Body of pancreas (tissue), 4 donors: ENCODE measurements around the gene C10orf90. TPM values are rescaled to one million over a fixed set of nuclear protein-coding genes. Genes with fewer than 3 reads are reported as not detected.

ENCODE experiments used
- ATAC-seq: fragments of 150-250 bp; one replicate; pipeline ENCODE4 v1.9.1; 2016
- DNase-seq, 4 donors: peaks; one replicate each; pipeline ENCODE4 v3.0.0-alpha.2; 2019
- H3K27ac ChIP-seq, 4 donors: fragments of 200-600 bp; sonication (generic); 1 replicate in 3 of 4; 2 replicates in 1 of 4; pipeline versions ENCODE4 v1.5.1 to v1.6.1; 2016 to 2019; ENCODE audit warnings: mild to moderate bottlenecking in 1 of 4, mixed read lengths in 1 of 4, moderate library complexity in 1 of 4
- H3K27me3 ChIP-seq, 2 donors: fragments of 200-600 bp; sonication (generic); one replicate each; pipeline ENCODE4 v1.6.0; 2016; ENCODE audit warnings: mild to moderate bottlenecking in 1 of 2
- H3K36me3 ChIP-seq, 2 donors: fragments of 200-600 bp; sonication (generic); replicated peaks in 1 of 2; 2 replicates each; pipeline ENCODE4 v1.5.1; 2016; ENCODE audit warnings: low read depth in 2 of 2; ENCODE audit not compliant: insufficient read depth in 1 of 2
- H3K4me1 ChIP-seq: fragments of 200-600 bp; sonication (generic); one replicate; pipeline ENCODE4 v1.6.0; 2016
- H3K4me3 ChIP-seq, 2 donors: fragments of 200-600 bp; sonication (generic); 1 replicate in 1 of 2; 2 replicates in 1 of 2; pipeline ENCODE4 v1.5.1; 2016 to 2019
- H3K9me3 ChIP-seq, 3 donors: fragments of 200-600 bp; sonication (generic); 1 replicate in 2 of 3; 2 replicates in 1 of 3; pipeline ENCODE4 v1.5.1; 2016
- POLR2A ChIP-seq, 3 donors: fragments of 450-650 bp; IDR thresholded peaks; one replicate each; pipeline ENCODE4 v1.6.1; 2016; ENCODE audit warnings: antibody characterized with exemption in 3 of 3, mild to moderate bottlenecking in 2 of 3
- WGBS, 2 donors: methylation state at CpG; one replicate each; pipeline ENCODE4 v1.1.5; 2017; 5-methylcytosine and 5-hydroxymethylcytosine counted together
- intact Hi-C: fragments of 100-400 bp; cut with DNase I; formaldehyde crosslinking; loops from one replicate; pipeline ENCODE4 v1.15.1; 2023
- total RNA-seq, 2 donors: library from RNA; depleted of rRNA; stranded (reverse); fragments of >200 nt; gene quantifications; one replicate each; pipeline ENCODE4 v1.1.0, GENCODE V29; 2016
- TF ChIP-seq, protein P1 (sequence below), 7 experiments: fragments of 450-650 bp in 4 of 7; fragments of 200-600 bp in 3 of 7; sonication (generic) in 3 of 7; IDR thresholded peaks; one replicate each; pipeline ENCODE4 v1.5.1; 2016 to 2019; ENCODE audit warnings: antibody characterized with exemption in 7 of 7

C10orf90 gene
- total RNA-seq, 2 donors from 2014 or later = not detected

GRCh38 chr10:126400641-126401040, 269.9 kb downstream of the C10orf90 start:
- Histone ChIP-seq H3K9me3 (no peaks in the 10 kb centered on the region), H3K4me3 (no peak overlapping the region), H3K4me1 (no peaks in the 10 kb centered on the region), H3K36me3 (no peaks in the 10 kb centered on the region), H3K27me3 (no peaks in the 10 kb centered on the region), H3K27ac (no peak overlapping the region)
- 71 to 76% methylated on average over 4 of the region's 4 CpGs for WGBS, 2 donors
- intact Hi-C loops = no loop called here
- ATAC-seq (no peak), DNase-seq (no peak)
- TF ChIP-seq POLR2A (IDR thresholded peaks at IDR 0.05) = no peak
- TF ChIP-seq, protein P1, sequence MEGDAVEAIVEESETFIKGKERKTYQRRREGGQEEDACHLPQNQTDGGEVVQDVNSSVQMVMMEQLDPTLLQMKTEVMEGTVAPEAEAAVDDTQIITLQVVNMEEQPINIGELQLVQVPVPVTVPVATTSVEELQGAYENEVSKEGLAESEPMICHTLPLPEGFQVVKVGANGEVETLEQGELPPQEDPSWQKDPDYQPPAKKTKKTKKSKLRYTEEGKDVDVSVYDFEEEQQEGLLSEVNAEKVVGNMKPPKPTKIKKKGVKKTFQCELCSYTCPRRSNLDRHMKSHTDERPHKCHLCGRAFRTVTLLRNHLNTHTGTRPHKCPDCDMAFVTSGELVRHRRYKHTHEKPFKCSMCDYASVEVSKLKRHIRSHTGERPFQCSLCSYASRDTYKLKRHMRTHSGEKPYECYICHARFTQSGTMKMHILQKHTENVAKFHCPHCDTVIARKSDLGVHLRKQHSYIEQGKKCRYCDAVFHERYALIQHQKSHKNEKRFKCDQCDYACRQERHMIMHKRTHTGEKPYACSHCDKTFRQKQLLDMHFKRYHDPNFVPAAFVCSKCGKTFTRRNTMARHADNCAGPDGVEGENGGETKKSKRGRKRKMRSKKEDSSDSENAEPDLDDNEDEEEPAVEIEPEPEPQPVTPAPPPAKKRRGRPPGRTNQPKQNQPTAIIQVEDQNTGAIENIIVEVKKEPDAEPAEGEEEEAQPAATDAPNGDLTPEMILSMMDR (IDR thresholded peaks at IDR 0.05) = no peak

DNA sequence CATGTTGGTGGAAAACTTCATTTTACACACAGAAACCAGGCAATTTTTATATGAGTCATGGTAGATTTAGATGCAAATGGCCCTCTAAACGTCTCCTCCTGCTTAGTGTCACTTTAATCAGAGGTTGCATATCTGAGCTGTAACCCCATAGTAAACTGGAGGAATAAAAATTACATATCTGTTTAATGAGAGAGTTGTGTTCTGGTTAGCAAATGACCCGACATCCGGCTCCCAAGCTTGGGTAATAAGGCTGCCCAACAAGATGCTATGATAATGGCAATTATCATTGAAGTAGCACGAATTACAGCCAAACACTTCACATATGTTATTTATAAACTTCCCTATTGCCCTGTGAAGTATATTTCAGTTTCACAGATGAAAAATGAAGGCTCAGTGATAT, 271.6 kb downstream of the C10orf90 start:
- Histone ChIP-seq H3K27me3 (no peaks in the 10 kb centered on the region), H3K9me3 (no peaks in the 10 kb centered on the region), H3K4me3 (no peak overlapping the region), H3K36me3 (no peaks in the 10 kb centered on the region), H3K4me1 (no peaks in the 10 kb centered on the region), H3K27ac (no peak overlapping the region)
- intact Hi-C loops = no loop called here
- 62 to 70% methylated on average over 4 of the region's 4 CpGs for WGBS, 2 donors
- DNase-seq (no peak), ATAC-seq (no peak)
- TF ChIP-seq POLR2A (IDR thresholded peaks at IDR 0.05) = no peak
- TF ChIP-seq, protein P1 (IDR thresholded peaks at IDR 0.05) = no peak

GRCh38 chr10:126398383-126398743, 272.1 kb downstream of the C10orf90 start:
- Histone ChIP-seq H3K9me3 (no peaks in the 10 kb centered on the region), H3K4me3 (no peak overlapping the region), H3K27me3 (no peaks in the 10 kb centered on the region), H3K27ac (no peak overlapping the region), H3K36me3 (no peaks in the 10 kb centered on the region), H3K4me1 (no peaks in the 10 kb centered on the region)
- no peak for DNase-seq
- intact Hi-C loops = no loop called here
- 68 to 72% methylated on average over 3 of the region's 3 CpGs for WGBS, 2 donors
- no peak for TF ChIP-seq POLR2A (IDR thresholded peaks at IDR 0.05)
- TF ChIP-seq, protein P1 (IDR thresholded peaks at IDR 0.05) = no peak
- ATAC-seq = no peak

DNA sequence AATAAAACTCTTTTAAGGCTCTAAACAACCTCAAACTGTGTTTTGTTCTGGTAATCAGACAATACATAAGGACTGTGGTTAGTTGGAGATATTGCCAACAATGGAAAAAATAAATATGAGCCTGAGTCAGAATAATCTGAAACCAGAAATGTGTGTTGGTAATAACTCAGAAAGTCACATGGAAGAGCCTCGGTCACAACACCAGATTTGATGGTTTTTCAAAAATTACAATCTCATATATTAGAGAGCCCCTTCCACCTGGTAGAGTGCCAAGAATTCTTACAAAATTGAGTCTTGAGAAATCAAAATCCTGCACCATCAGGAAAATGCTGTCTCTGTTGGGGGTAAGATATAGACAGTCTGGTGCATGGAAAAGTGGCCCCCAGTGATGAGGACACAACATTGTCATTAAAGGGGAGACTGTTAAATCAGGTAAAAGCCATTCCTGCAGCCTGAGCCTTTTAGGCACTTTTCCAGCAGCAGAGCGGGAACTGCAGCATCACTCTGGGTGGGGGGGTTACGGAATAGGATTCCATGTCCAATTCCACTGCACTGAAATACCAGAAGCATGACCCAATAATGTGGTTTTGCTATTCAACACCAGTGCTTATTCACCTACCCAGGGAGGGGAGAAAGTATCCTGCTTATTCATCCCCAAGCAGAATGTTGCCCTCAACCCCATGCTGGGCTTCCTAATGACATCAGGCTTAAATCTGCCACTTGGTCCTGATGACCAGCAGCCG, 272.7 kb downstream of the C10orf90 start:
- peak in 1 of 4 donors; percentile 31 for DNase-seq
- 65 to 85% methylated on average over 4 of the region's 4 CpGs for WGBS, 2 donors
- H3K9me3 ChIP-seq = no peaks in the 10 kb centered on the region
- no peak for ATAC-seq
- no peak for TF ChIP-seq POLR2A (IDR thresholded peaks at IDR 0.05)
- TF ChIP-seq, protein P1 (IDR thresholded peaks at IDR 0.05) = no peak
- no peak overlapping the region for H3K27ac ChIP-seq
- no peaks in the 10 kb centered on the region for H3K36me3 ChIP-seq
- no peak overlapping the region for H3K4me3 ChIP-seq
- intact Hi-C loops = no loop called here
- no peaks in the 10 kb centered on the region for H3K4me1 ChIP-seq
- H3K27me3 ChIP-seq = no peaks in the 10 kb centered on the region

DNA sequence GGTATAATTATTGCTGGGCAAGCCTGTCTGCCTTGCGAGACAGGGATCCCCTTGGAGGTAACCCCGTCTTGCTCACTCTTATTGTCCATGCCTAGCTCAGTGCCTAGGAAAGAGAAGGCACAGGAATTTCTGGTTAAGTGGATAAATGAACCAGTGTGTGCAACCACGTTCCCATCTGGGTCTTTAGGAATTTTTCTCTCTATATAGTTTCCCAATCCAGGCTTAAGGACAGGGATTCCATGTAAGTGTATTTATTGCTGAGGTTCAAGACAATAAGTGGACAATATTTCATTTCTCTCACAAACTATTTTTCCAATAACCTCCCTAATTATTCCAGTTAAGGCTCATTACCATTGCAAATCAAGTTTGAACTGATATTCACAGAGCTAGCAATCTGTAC, 273.3 kb downstream of the C10orf90 start:
- 75 to 82% methylated on average over 3 of the region's 3 CpGs for WGBS, 2 donors
- Histone ChIP-seq H3K9me3 (no peaks in the 10 kb centered on the region), H3K4me1 (no peaks in the 10 kb centered on the region), H3K36me3 (no peaks in the 10 kb centered on the region), H3K27ac (no peak overlapping the region), H3K4me3 (no peak overlapping the region), H3K27me3 (no peaks in the 10 kb centered on the region)
- ATAC-seq (no peak), DNase-seq (no peak)
- TF ChIP-seq POLR2A (IDR thresholded peaks at IDR 0.05) = no peak
- TF ChIP-seq, protein P1 (IDR thresholded peaks at IDR 0.05) = no peak
- intact Hi-C loops = no loop called here
